Glomerular endothelial cell (primary cell): Measurements from ENCODE around the gene GDA. TPM values are rescaled to one million over a fixed set of nuclear protein-coding genes. Genes with fewer than 3 reads are reported as not detected.
"Not testable (repeated sequence)": the region's sequence is repeated elsewhere in the genome, so short reads cannot be mapped to it uniquely, and the experiment has no call there.

Source experiments
- DNase-seq: peaks from one replicate; pipeline ENCODE4 v3.0.0-alpha.2; 2011; ENCODE audit warnings: low read depth, low spot score; ENCODE audit errors: extremely low read depth
- total RNA-seq: library from RNA; depleted of rRNA; stranded (reverse); fragments of >200 nt; gene quantifications from 2 replicates; pipeline ENCODE4 v1.2.3, GENCODE V29; 2015

The GDA gene
- total RNA-seq, 1 donor from 2014 or later, result not detected

DNA sequence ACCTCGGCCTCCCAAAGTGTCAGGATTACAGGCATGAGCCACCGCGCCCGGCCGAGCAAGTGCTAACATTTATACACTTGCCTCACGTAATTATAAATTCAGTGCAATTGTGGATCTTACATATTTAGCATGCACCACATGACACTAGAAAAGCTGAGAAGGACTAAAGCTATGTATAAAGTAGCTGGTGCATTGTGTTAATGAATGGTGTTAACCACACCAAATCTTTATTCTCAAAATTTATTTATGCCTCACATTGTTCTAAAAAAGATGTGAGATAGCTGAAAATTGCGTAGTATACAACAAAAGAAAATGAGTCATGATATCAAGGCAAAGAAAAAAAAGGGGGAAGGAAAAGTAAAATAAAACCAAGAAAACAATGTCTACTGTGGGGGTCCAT is 54.8 kb downstream of the GDA start:
- DNase-seq, result no peak

DNA sequence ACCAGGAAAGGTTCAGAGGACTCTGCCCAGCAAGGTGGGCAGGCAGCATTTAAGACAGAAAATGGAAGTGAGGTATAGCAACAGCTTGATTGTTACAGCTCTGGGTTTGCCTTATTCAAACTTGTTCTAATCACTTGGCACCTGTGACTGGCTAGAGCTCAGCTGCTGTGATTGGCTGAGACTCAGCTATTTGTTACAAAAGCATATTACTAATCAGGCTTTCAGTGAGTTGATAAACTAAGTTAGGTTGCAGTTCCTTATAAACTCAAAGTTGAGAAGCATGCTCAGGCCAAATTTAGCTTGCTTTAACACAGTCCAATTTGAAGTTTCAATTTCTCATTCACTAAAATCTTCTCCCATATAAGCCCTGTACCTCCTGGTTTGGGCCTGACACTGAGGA is 56.3 kb downstream of the GDA start:
- DNase-seq, result no peak

- DNase-seq, result no peak
Measured at GRCh38 chr9:72207278-72207677, 58.0 kb downstream of the GDA start.

DNA sequence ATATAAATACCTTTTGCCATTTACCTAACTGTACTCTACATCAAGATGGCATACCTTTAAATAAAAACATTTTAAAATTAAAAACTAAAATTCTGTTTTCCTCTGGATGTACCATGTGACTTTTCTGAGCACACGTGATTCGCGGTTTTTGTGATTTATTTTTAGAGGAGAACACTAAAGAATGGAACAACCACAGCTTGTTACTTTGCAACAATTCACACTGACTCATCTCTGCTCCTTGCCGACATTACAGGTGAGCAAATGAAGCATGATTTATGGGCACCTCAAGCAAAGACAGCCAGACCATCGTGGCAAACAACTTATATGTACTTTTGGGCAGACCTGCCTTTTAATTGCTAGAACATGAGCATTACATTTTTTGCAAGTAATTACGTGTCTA is 61.3 kb downstream of the GDA start:
- no peak for DNase-seq

DNA sequence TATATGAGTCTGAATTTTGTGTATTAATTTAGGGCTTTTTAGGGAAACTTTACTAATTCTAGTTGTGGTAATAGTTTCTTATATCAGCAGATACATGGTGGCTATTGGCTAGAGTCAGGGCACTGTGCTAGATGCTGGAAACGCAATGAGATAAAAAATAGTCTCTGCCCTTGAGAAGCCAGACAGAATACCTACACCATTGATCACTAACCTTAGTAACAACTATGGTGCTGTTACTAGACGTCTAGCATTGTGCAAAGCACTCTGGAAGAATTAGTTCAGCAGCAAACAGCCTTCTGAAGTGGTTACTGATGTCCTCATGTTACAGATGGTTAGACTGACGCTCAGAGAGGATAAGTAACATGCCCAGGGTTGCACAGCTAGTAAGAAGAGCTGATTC is 61.8 kb downstream of the GDA start:
- DNase-seq, result no peak

GRCh38 chr9:72213906-72214305 is 64.7 kb downstream of the GDA start:
- no peak for DNase-seq

- DNase-seq, result no peak
Measured at GRCh38 chr9:72217306-72217842, 68.1 kb downstream of the GDA start.

DNA sequence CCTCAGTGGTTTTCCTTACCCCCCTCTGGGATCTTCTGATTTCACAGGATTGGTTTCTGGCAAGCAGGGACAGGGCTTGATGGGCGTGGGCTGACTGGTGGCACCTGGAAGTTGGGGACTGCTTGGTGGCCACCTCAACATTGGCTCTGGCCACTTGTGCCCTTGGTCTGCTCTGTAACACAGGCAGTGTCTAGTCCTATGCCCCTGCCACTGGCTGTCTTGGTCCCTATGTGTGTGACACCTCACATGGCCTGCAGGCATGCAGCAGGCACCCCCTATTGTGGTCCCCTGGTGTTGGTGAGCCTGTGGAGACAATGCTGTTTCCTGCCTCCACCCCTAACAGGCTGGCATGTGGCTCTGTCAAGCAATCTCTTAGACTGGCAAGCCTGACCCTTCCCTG is 71.3 kb downstream of the GDA start:
- DNase-seq, result no peak

DNA sequence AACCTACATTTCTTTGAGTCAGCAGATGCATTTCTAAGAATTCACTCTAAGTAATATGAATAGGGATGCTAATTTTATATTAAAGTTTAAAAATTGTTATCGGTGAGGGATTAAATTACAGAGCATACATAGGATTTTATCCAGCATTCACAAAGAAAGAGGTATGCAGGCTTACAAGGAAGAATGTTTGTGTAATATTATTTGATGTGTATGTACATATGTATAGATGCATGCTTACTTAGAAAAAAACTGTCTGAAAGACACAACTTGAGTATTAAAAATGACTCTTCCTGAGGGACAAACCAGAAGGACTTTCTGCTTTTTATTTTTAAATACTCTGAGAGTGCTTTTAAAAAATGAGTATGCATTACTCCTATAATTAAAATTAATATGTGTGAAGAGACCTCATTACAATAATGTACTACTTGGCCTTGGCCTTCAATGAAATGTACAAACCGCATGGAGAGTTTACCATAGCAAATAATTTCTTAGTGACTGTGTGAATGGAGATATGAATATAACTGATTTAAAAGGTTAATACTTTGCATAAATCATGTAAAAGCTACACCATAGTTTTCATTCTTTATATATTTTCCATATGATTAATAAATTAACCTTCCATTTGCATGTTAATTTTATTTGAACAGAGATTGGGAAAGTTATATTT is 77.0 kb downstream of the GDA start:
- DNase-seq, result no peak

DNA sequence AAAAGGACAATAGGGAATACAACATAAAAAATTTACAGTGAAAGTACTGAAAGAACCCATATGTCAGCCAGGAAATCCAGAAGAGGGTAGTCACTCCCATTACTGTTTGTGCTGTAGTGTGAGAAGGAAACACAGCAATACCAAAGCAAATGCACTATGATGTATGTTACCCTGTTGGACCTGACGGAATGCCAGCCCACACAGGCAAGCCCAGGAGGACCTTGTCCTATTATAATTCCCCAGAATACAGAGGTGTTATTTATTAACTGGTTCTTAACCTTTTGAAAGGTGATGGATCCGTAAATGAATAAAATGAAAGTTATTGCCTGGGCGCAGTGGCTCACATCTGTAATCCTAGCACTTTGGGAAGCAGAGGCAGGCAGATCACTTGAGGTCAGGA is 79.0 kb downstream of the GDA start:
- DNase-seq, result no peak

GRCh38 chr9:72232778-72233177 is 83.5 kb downstream of the GDA start:
- no peak for DNase-seq

- no peak for DNase-seq
Measured at GRCh38 chr9:72247549-72247948, 98.3 kb downstream of the GDA start.

- no peak for DNase-seq
Measured at GRCh38 chr9:72251589-72251988, 102.3 kb downstream of the GDA start.

DNA sequence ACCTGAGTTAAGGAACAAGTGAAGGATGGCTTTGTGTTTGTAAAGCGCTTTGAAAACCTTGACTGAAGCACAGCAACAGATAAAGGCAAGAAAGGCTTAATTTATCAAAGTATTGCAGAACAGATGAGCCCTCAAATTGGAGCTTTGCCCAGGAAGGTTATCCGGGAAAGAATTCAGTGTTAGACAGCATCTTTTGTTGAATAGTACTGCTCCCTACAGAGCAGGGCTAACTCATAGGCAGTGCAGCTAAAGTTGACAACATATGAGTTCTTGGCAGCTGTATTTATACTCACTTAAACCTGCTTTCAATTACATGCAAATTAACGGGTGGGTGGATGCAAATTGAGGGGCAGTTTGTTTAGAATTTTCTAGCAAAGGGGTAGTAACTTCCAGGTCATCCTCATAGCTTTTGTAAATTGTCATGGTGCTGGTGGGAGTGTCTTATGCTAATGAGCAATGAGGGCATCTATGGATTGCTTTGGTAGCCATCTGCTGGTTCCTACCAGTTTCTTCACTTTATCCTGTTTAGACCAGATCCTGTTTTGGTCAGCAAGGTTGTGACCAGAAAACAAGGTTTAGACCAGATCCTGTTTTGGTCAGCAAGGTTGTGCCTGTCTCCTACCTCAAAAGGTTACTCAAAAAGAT is 105.8 kb downstream of the GDA start:
- no peak for DNase-seq

GRCh38 chr9:72255569-72255968 is 106.3 kb downstream of the GDA start:
- no peak for DNase-seq

- no peak for DNase-seq
Measured at GRCh38 chr9:72256931-72257330, 107.7 kb downstream of the GDA start.

DNA sequence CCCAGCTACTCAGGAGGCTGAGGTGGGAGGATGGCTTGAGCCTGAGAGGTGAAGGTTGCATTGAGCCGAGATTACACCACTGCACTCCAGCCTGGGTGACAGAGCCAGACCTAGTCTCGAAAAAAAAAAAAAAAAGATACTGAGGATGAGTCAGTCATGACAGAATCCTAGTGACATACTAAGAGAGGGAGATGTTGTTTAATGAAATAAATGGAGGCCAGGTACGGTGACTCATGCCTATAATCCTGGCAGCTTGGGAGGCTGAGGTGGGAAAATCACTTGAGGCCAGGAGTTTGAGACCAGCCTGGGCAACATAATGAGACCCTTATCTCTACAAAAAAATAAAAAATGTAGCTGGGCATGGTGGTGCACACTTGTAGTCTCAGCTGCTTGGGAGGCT is 108.6 kb downstream of the GDA start:
- no peak for DNase-seq

DNA sequence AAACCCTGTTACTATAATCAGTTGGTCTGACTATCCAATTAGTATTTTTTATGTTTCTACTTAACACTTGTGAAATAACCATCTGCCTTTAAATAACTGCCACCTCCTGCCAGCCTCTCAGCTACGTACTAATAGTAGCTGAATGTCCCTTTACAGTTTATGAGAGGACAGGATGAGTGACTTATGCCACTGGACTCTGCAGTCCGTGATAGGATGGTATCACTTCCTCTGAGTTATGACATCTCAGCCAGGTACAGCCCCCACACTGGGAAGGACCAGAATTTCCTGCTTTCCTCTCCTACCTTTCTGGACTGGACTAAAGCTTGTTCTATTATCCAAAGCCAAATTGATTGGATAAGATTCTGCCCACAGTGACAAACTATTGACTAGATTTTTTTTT is 112.8 kb downstream of the GDA start:
- DNase-seq, result no peak

DNA sequence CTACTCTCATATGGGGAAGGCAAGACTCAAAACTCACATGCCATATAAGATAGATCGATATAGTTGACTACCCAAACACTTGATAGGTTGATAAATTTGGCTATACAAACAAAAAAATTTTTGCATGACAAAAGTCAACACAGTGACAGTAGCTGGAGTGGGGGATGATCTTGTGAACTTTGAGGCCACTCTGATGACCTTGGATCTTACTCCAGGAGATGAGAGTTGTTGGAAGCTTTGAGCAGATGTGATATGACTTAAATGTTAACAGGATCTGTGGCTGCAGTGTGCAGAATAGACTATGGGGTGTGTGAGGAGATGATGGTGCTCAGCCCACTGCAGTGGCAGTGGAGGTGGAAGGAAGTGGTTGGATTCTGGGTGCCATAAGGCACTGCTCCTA is 114.3 kb downstream of the GDA start:
- no peak for DNase-seq

DNA sequence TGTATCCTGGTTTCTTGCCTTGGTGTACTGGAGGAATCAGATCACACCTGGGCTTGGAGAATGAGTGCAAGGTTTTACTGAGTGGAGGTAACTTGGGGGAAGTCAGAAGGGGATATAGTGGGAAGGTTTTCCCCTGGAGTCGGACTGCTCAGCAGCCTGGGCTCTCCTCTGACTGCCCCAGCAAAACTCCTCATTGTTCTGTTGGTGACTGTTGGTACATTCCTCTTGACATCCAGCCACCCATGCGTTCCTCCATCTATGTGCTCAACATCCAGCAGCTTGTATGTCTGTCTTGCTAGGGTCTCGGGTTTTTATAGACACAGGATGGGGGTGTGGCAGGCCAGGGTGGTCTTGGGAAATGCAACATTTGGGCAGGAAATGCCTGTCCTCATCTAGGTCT is 119.7 kb downstream of the GDA start:
- DNase-seq, result no peak

DNA sequence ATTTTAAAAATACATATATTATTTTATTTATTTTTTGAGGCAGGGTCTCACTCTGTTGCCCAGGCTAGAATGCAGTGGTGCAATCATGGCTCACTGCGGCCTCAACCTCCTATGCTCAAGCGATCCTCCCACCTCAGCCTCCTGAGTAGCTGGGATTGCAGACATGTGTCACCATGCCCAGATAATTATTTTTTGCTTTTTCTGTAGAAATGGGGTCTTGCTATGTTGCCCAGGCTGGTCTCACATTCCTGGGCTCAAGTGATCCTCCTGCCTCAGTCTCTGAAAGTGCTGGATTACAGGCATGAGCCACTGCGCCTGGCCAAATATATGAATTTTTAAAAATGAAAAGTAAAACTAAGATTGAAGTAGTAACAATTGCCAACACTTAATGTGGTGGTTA is 121.1 kb downstream of the GDA start:
- DNase-seq, result not testable (repeated sequence)

DNA sequence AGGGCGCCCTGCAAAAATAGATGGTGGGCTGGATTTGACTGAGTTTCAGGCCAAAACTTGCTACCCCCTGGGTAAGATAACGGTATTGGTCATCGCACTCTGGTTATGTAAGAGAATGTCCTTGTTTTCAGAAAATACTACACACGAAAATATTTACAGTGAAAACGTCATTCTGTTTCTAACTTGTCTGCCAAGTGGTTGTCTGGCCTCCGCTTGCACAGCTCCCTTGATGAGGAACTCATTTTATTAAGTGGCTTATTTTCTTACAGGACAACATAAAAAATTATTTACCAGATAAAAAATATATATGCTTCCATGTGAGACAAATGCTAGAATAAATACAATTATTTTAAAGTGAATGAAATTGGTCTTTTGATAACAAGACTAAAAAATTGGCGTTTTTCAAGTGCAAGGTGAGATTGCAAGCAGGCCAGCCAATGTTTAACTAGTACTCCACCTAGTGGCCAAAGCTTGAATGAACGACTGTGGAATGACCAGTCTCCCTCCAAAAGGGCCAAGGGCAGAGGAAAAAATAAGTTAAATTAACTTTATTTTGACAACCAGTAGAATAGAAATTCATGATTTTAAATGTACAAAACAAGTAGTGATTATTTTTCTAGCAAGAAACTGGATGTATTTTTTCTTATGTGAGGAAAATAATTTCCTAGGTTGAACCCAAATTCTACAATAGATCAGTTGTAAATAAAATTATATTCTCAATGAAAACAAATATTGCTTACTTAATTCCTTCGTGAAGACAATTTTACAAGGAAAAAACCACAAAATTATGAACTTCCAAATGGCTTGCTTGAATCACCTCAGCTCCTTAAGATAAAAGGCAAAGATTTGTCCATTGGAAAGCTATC is 122.6 kb downstream of the GDA start:
- DNase-seq, result no peak
